H1 (cell line): ENCODE data around the gene KCNJ13. TPM values are rescaled to one million over a fixed set of nuclear protein-coding genes. Genes with fewer than 3 reads are reported as not detected.

Experiments
- CTCF ChIA-PET: fragments of 300-600 bp; sonication (Branson Sonifier 250); formaldehyde crosslinking; loops from one replicate; lab custom pipeline; 2021; ENCODE audit not compliant: partially characterized antibody; lab: Charles Lee
- POLR2A ChIA-PET: fragments of 300-600 bp; sonication (Branson Sonifier 250); formaldehyde crosslinking; loops from one replicate; lab custom pipeline; 2021; ENCODE audit warnings: inconsistent platforms; ENCODE audit not compliant: partially characterized antibody; lab: Charles Lee
- DNase-seq, 2 experiments: peaks; one replicate each; pipeline versions ENCODE4 v3.0.0 to v3.0.0-alpha.2; 2010 to 2022; ENCODE audit warnings: low spot score in 2 of 2, low read depth in 1 of 2, mixed read lengths in 1 of 2
- FAIRE-seq: peaks from 2 replicates; lab custom pipeline; 2011; peaks lifted over from hg19 to GRCh38; lab: Jason Lieb, UNC
- H2AFZ ChIP-seq: 2 replicates; pipeline ENCODE4 v1.8.1; 2012; ENCODE audit warnings: low read length, inconsistent platforms
- H2AK5ac ChIP-seq: 2 replicates; pipeline ENCODE4 v1.6.1; 2013; ENCODE audit warnings: low read depth, low read length
- H2BK120ac ChIP-seq: replicated peaks from 2 replicates; pipeline ENCODE3; 2013; ENCODE audit warnings: low read depth, low read length, inconsistent platforms
- H2BK12ac ChIP-seq: 2 replicates; pipeline ENCODE4 v1.6.1; 2013; ENCODE audit warnings: low read depth, low read length
- H2BK15ac ChIP-seq: 2 replicates; pipeline ENCODE4 v1.6.1; 2013; ENCODE audit warnings: low read length
- H2BK20ac ChIP-seq: 2 replicates; pipeline ENCODE4 v1.6.1; 2013; ENCODE audit warnings: low read length
- H2BK5ac ChIP-seq: 2 replicates; pipeline ENCODE4 v1.6.1; 2013; ENCODE audit warnings: low read depth, low read length
- H3K14ac ChIP-seq: 2 replicates; pipeline ENCODE4 v1.6.1; 2013; ENCODE audit warnings: inconsistent platforms; ENCODE audit not compliant: insufficient read length
- H3K18ac ChIP-seq: 2 replicates; pipeline ENCODE4 v1.6.1; 2013; ENCODE audit warnings: low read length; ENCODE audit errors: extremely low read depth
- H3K23ac ChIP-seq: 2 replicates; pipeline ENCODE4 v1.6.1; 2013; ENCODE audit warnings: inconsistent platforms; ENCODE audit not compliant: insufficient read length
- H3K23me2 ChIP-seq: 2 replicates; pipeline ENCODE4 v1.6.1; 2013; ENCODE audit warnings: low read depth, low read length
- H3K27ac ChIP-seq: 2 replicates; pipeline ENCODE4 v1.6.1; 2011; ENCODE audit warnings: low read depth, low read length, inconsistent platforms
- H3K27me3 ChIP-seq, 4 experiments: replicated peaks in 1 of 4; 1 replicate in 1 of 4; 2 replicates in 3 of 4; pipeline versions ENCODE4 v1.6.1 to v1.8.1; 2011 to 2013; ENCODE audit warnings: low read length in 3 of 4, mild to moderate bottlenecking in 3 of 4, inconsistent platforms in 2 of 4, mixed read lengths in 2 of 4, moderate library complexity in 1 of 4; ENCODE audit not compliant: control insufficient read depth in 3 of 4, insufficient read depth in 3 of 4; ENCODE audit errors: extremely low read depth in 1 of 4
- H3K36me3 ChIP-seq, 4 experiments: 2 replicates each; pipeline versions ENCODE4 v1.6.1 to v1.8.1; 2011 to 2013; ENCODE audit warnings: mild to moderate bottlenecking in 4 of 4, low read length in 3 of 4, moderate library complexity in 2 of 4, control low read depth in 1 of 4, inconsistent platforms in 1 of 4; ENCODE audit not compliant: insufficient read depth in 4 of 4, control insufficient read depth in 2 of 4
- H3K4ac ChIP-seq: replicated peaks from 2 replicates; pipeline ENCODE3; 2013; ENCODE audit warnings: low read length, low read depth, mixed read lengths, inconsistent platforms; ENCODE audit not compliant: insufficient read length
- H3K4me1 ChIP-seq, 4 experiments: replicated peaks in 1 of 4; 1 replicate in 1 of 4; 2 replicates in 3 of 4; pipeline versions ENCODE4 v1.6.1 to v1.8.1; 2011 to 2013; ENCODE audit warnings: low read length in 3 of 4, inconsistent platforms in 2 of 4, mixed read lengths in 1 of 4; ENCODE audit not compliant: insufficient read depth in 4 of 4, control insufficient read depth in 3 of 4
- H3K4me2 ChIP-seq, 2 experiments: 2 replicates each; pipeline versions ENCODE4 v1.6.1 to v1.8.1; 2011 to 2013; ENCODE audit warnings: low read depth in 2 of 2, low read length in 2 of 2, control low read depth in 1 of 2, inconsistent platforms in 1 of 2, mild to moderate bottlenecking in 1 of 2; ENCODE audit not compliant: insufficient read depth in 1 of 2
- H3K4me3 ChIP-seq, 4 experiments: fragments of 200-600, 300-600 bp in 1 of 4; sonication (generic), shearing (Covaris generic), sonication (Bioruptor Twin) in 1 of 4; 2 replicates each; pipeline versions ENCODE4 v1.5.1 to v1.8.1; 2011 to 2016; ENCODE audit warnings: low read length in 4 of 4, low read depth in 3 of 4, control low read depth in 2 of 4, inconsistent platforms in 2 of 4, mild to moderate bottlenecking in 2 of 4, mixed read lengths in 1 of 4, moderate library complexity in 1 of 4; ENCODE audit not compliant: insufficient read depth in 2 of 4; ENCODE audit errors: extremely low read depth in 1 of 4
- H3K56ac ChIP-seq: replicated peaks from 2 replicates; pipeline ENCODE3; 2013; ENCODE audit warnings: low read depth, mild to moderate bottlenecking, mixed read lengths, low read length, inconsistent platforms; ENCODE audit not compliant: insufficient read length
- H3K79me1 ChIP-seq: 2 replicates; pipeline ENCODE4 v1.6.1; 2013; ENCODE audit warnings: low read depth, low read length, control low read depth
- H3K79me2 ChIP-seq, 2 experiments: 2 replicates each; pipeline versions ENCODE4 v1.6.1 to v1.8.1; 2012 to 2013; ENCODE audit warnings: low read length in 2 of 2, mild to moderate bottlenecking in 2 of 2, inconsistent platforms in 1 of 2; ENCODE audit not compliant: insufficient read depth in 2 of 2, control insufficient read depth in 1 of 2
- H3K9ac ChIP-seq, 4 experiments: replicated peaks in 1 of 4; 1 replicate in 1 of 4; 2 replicates in 3 of 4; pipeline versions ENCODE4 v1.6.1 to v1.8.1; 2011 to 2013; ENCODE audit warnings: low read depth in 3 of 4, low read length in 3 of 4, control low read depth in 2 of 4, mild to moderate bottlenecking in 2 of 4, moderate library complexity in 2 of 4, inconsistent platforms in 1 of 4; ENCODE audit errors: extremely low read depth in 1 of 4
- H3K9me3 ChIP-seq, 2 experiments: 2 replicates each; pipeline versions ENCODE4 v1.6.1 to v1.8.1; 2012 to 2013; ENCODE audit warnings: mild to moderate bottlenecking in 2 of 2, moderate library complexity in 2 of 2, control low read depth in 1 of 2, inconsistent platforms in 1 of 2, low read depth in 1 of 2, low read length in 1 of 2, mixed read lengths in 1 of 2; ENCODE audit not compliant: insufficient read depth in 2 of 2
- H4K20me1 ChIP-seq, 2 experiments: replicated peaks in 1 of 2; 2 replicates each; pipeline versions ENCODE3 to v1.8.1; 2011 to 2013; ENCODE audit warnings: inconsistent platforms in 2 of 2, low read length in 2 of 2, mild to moderate bottlenecking in 1 of 2; ENCODE audit not compliant: insufficient read depth in 2 of 2, control insufficient read depth in 1 of 2
- H4K5ac ChIP-seq: 2 replicates; pipeline ENCODE4 v1.6.1; 2013; ENCODE audit warnings: low read length, low read depth, mixed read lengths, inconsistent platforms; ENCODE audit not compliant: insufficient read length
- H4K8ac ChIP-seq: 2 replicates; pipeline ENCODE4 v1.8.0; 2013; ENCODE audit warnings: mild to moderate bottlenecking, moderate library complexity, low read length, inconsistent platforms; ENCODE audit not compliant: insufficient read depth; ENCODE audit errors: extremely low read depth
- H4K91ac ChIP-seq: replicated peaks from 2 replicates; pipeline ENCODE3; 2013; ENCODE audit warnings: low read length, mixed read lengths, inconsistent platforms; ENCODE audit not compliant: insufficient read length
- ASH2L ChIP-seq: fragments of 200-600, 300-600 bp; sonication (generic); IDR thresholded peaks from one replicate; pipeline ENCODE4 v1.7.1; 2017; ENCODE audit warnings: low read length
- CHD2 ChIP-seq: IDR thresholded peaks from 2 replicates; pipeline ENCODE4 v1.6.1; 2012; ENCODE audit warnings: low read length, improper control_type of control experiment
- JUND ChIP-seq: IDR thresholded peaks from 2 replicates; pipeline ENCODE4 v1.6.1; 2011; ENCODE audit warnings: mild to moderate bottlenecking, improper control_type of control experiment, low read length
- SP2 ChIP-seq: IDR thresholded peaks from 2 replicates; pipeline ENCODE4 v1.6.1; 2012; ENCODE audit warnings: mild to moderate bottlenecking, low read length, inconsistent platforms
- WGBS, 2 experiments: shearing (Covaris generic) in 1 of 2; methylation state at CpG; one replicate each; pipeline versions ENCODE4 v1.1.6 to v1.1.7; 2013 to 2015; ENCODE audit warnings: low lambda C conversion rate in 2 of 2, mixed read lengths in 2 of 2, inconsistent platforms in 1 of 2, low coverage in 1 of 2, missing lambda C conversion rate in 1 of 2; ENCODE audit not compliant: insufficient replicate concordance in 2 of 2, insufficient coverage in 1 of 2, insufficient read length in 1 of 2; ENCODE audit errors: extremely low coverage in 1 of 2, missing lambda C conversion rate in 1 of 2; 5-methylcytosine and 5-hydroxymethylcytosine counted together
- polyA plus RNA-seq, 7 experiments: library from polyadenylated mRNA; depleted of rRNA in 3 of 7; stranded (reverse) in 5 of 7; unstranded in 2 of 7; fragments of >200 nt in 5 of 7; fragments of 200-250 nt in 2 of 7; gene quantifications; 1 replicate in 5 of 7; 2 replicates in 1 of 7; 4 replicates in 1 of 7; pipeline versions ENCODE4 v1.2.1 to v1.2.3, GENCODE V29; 2011 to 2013; ENCODE audit warnings: missing spikeins in 2 of 7, mixed read lengths in 2 of 7
- total RNA-seq: library from RNA; stranded (reverse); fragmentation: NEBNext Ultra II Directional; extraction: Animal tissue kit (Norgen Biotek cat#: 25700); gene quantifications from 2 replicates; pipeline ENCODE4 v1.2.1, GENCODE V29; 2021

The KCNJ13 gene
- total and polyA plus RNA-seq, 2 of the 8 experiments (the other 6 are each of a cell fraction or from before 2014, with no cell fraction given), result not detected

- DNase-seq (no peak), FAIRE-seq (no peak)
- Histone ChIP-seq H3K4me1 (no peaks in the 10 kb centered on the region), H3K79me1 (no peaks in the 10 kb centered on the region; the same call in 1 of the 2 replicates), H3K23ac (no peak overlapping the region), H3K56ac (no peak overlapping the region), H4K5ac (no peak overlapping the region), H3K36me3 (peaks cover 6 to 51% (median 28%) of the 10 kb centered on the region in 4 experiments; a peak in 6 of 8 replicates), H2BK120ac (no peak overlapping the region), H4K20me1 (no peaks in the 10 kb centered on the region), H3K79me2 (no peaks in the 10 kb centered on the region; a peak in 1 of 4 replicates), H3K27me3 (no peaks in the 10 kb centered on the region), H2BK12ac (no peak overlapping the region), H3K9ac (no peak overlapping the region), H3K27ac (no peak overlapping the region), H2BK20ac (no peak overlapping the region), H2BK15ac (no peak overlapping the region), H3K23me2 (no peaks in the 10 kb centered on the region; the same call in 1 of the 2 replicates), H3K4me3 (no peak overlapping the region), H4K8ac (no peak overlapping the region), H3K18ac (no peak overlapping the region), H3K9me3 (no peaks in the 10 kb centered on the region), H3K14ac (no peak overlapping the region), H2AK5ac (no peak overlapping the region), H2BK5ac (no peak overlapping the region), H4K91ac (no peak overlapping the region), H3K4ac (no peak overlapping the region), H2AFZ (no peak overlapping the region), H3K4me2 (no peak overlapping the region)
- ChIA-PET POLR2A (no interaction called here), CTCF (no interaction called here)
- 94% methylated on average over 4 of the region's 4 CpGs; no CpG with 5 or more reads in 1 of the 2 experiments for WGBS, 2 experiments
- no peak for TF ChIP-seq SP2
- no peak for TF ChIP-seq ASH2L
- TF ChIP-seq JUND, result no peak
- TF ChIP-seq CHD2, result no peak
Measured at GRCh38 chr2:232789082-232789481, 12.7 kb upstream of the KCNJ13 start.
